IMR-90 (cell line): ENCODE measurements around the gene PLA2G4D. TPM values are rescaled to one million over a fixed set of nuclear protein-coding genes. Genes with fewer than 3 reads are reported as not detected.

ENCODE experiments used
- ATAC-seq: fragments of 200-7000 bp; cut with Tn5 transposase; 2 replicates; pipeline ENCODE4 v1.9.1; 2020; ENCODE audit warnings: low read depth, mild to moderate bottlenecking, moderate library complexity
- BruUV-seq: library from RNA; stranded (reverse); fragments of 400-500 nt; replicated peaks from 2 replicates; lab custom pipeline; 2021; lab: Mats Ljungman, UMichigan
- CTCF ChIA-PET: fragments of 300-600 bp; formaldehyde crosslinking; extraction: SDS; loops from one replicate; lab custom pipeline; 2021; ENCODE audit warnings: antibody characterized with exemption; lab: Yijun Ruan, JAX
- POLR2A ChIA-PET: fragments of 300-600 bp; sonication (Branson Sonifier 250); formaldehyde crosslinking; loops from one replicate; lab custom pipeline; 2022; ENCODE audit warnings: antibody characterized with exemption; ENCODE audit not compliant: unreplicated experiment; lab: Charles Lee
- DNase-seq: peaks from one replicate; pipeline ENCODE4 v3.0.0; 2013
- H2AFZ ChIP-seq: replicated peaks from 2 replicates; pipeline ENCODE3; 2013; ENCODE audit warnings: low read length, mild to moderate bottlenecking; ENCODE audit not compliant: poor library complexity
- H2AK5ac ChIP-seq: 2 replicates; pipeline ENCODE4 v1.6.1; 2013; ENCODE audit warnings: low read depth, low read length, inconsistent platforms
- H2AK9ac ChIP-seq: replicated peaks from 2 replicates; pipeline ENCODE3; 2013; ENCODE audit warnings: mild to moderate bottlenecking, low read depth, low read length, moderate library complexity; ENCODE audit not compliant: poor library complexity
- H2BK120ac ChIP-seq: 2 replicates; pipeline ENCODE4 v1.6.1; 2013; ENCODE audit warnings: low read depth, low read length, inconsistent platforms
- H2BK15ac ChIP-seq: 3 replicates; pipeline ENCODE4 v1.6.1; 2013; ENCODE audit warnings: low read depth, low read length, inconsistent platforms
- H2BK20ac ChIP-seq: 2 replicates; pipeline ENCODE4 v1.6.1; 2013; ENCODE audit warnings: low read depth, mild to moderate bottlenecking, inconsistent platforms, low read length, moderate library complexity
- H2BK5ac ChIP-seq: 2 replicates; pipeline ENCODE4 v1.6.1; 2013; ENCODE audit warnings: mild to moderate bottlenecking, low read depth, low read length, inconsistent platforms; ENCODE audit not compliant: poor library complexity, severe bottlenecking
- H3K14ac ChIP-seq: replicated peaks from 2 replicates; pipeline ENCODE4 v1.6.1; 2013; ENCODE audit warnings: low read depth, low read length, inconsistent platforms
- H3K18ac ChIP-seq: 2 replicates; pipeline ENCODE4 v1.6.1; 2013; ENCODE audit warnings: low read depth, low read length, control low read depth
- H3K23ac ChIP-seq: 2 replicates; pipeline ENCODE4 v1.6.1; 2013; ENCODE audit warnings: low read depth, low read length, inconsistent platforms
- H3K27ac ChIP-seq: 2 replicates; pipeline ENCODE4 v1.5.1; 2013; ENCODE audit warnings: mild to moderate bottlenecking, control low read depth, low read length; ENCODE audit not compliant: insufficient read depth
- H3K27me3 ChIP-seq: 2 replicates; pipeline ENCODE4 v1.6.1; 2013; ENCODE audit warnings: low read length; ENCODE audit not compliant: control insufficient read depth, insufficient read depth
- H3K36me3 ChIP-seq: 2 replicates; pipeline ENCODE4 v1.6.1; 2013; ENCODE audit warnings: low read length, mixed read lengths; ENCODE audit not compliant: control insufficient read depth, insufficient read depth
- H3K4ac ChIP-seq: 2 replicates; pipeline ENCODE4 v1.6.1; 2013; ENCODE audit warnings: low read depth, low read length, inconsistent platforms
- H3K4me1 ChIP-seq: 2 replicates; pipeline ENCODE4 v1.6.1; 2013; ENCODE audit warnings: low read length, mixed read lengths; ENCODE audit not compliant: control insufficient read depth, insufficient read depth
- H3K4me2 ChIP-seq: 2 replicates; pipeline ENCODE4 v1.6.1; 2013; ENCODE audit warnings: low read depth, mild to moderate bottlenecking, control low read depth, low read length, moderate library complexity
- H3K4me3 ChIP-seq: 2 replicates; pipeline ENCODE4 v1.5.1; 2013; ENCODE audit warnings: low read depth, mild to moderate bottlenecking, control low read depth, low read length, moderate library complexity; ENCODE audit not compliant: insufficient read depth
- H3K56ac ChIP-seq: 2 replicates; pipeline ENCODE4 v1.6.1; 2013; ENCODE audit warnings: low read length, inconsistent platforms; ENCODE audit not compliant: insufficient read depth; ENCODE audit errors: extremely low read depth
- H3K79me1 ChIP-seq, 2 experiments: 2 replicates each; pipeline ENCODE4 v1.6.1; 2013; ENCODE audit warnings: low read length in 2 of 2, inconsistent platforms in 1 of 2, low read depth in 1 of 2
- H3K9ac ChIP-seq: 2 replicates; pipeline ENCODE4 v1.6.1; 2013; ENCODE audit warnings: low read depth, low read length, control low read depth
- H3K9me1 ChIP-seq: 2 replicates; pipeline ENCODE4 v1.6.1; 2013; ENCODE audit warnings: low read length, inconsistent platforms; ENCODE audit not compliant: insufficient read depth
- H3K9me3 ChIP-seq: 2 replicates; pipeline ENCODE4 v1.6.1; 2013; ENCODE audit warnings: low read length; ENCODE audit not compliant: control insufficient read depth, insufficient read depth
- H4K20me1 ChIP-seq: 2 replicates; pipeline ENCODE4 v1.6.1; 2013; ENCODE audit warnings: low read length, inconsistent platforms; ENCODE audit not compliant: insufficient read depth
- H4K5ac ChIP-seq: 2 replicates; pipeline ENCODE4 v1.6.1; 2013; ENCODE audit warnings: mild to moderate bottlenecking, low read depth, low read length, control low read depth
- H4K8ac ChIP-seq, 2 experiments: 2 replicates each; pipeline ENCODE4 v1.6.1; 2013; ENCODE audit warnings: low read depth in 2 of 2, low read length in 2 of 2, control low read depth in 1 of 2, inconsistent platforms in 1 of 2
- H4K91ac ChIP-seq: 2 replicates; pipeline ENCODE4 v1.6.1; 2013; ENCODE audit warnings: low read depth, low read length, inconsistent platforms; ENCODE audit not compliant: insufficient read depth
- CEBPB ChIP-seq: IDR thresholded peaks from 2 replicates; pipeline ENCODE4 v1.6.1; 2012; ENCODE audit warnings: low read depth, low read length, improper control_type of control experiment
- ELK1 ChIP-seq: fragments of 150-350 bp; IDR thresholded peaks from 2 replicates; pipeline ENCODE4 v1.6.1; 2016; ENCODE audit warnings: low read depth, mild to moderate bottlenecking, low read length, moderate library complexity, borderline replicate concordance
- WGBS, 2 experiments: methylation state at CpG; one replicate each; pipeline versions ENCODE4 v1.1.5 to v1.1.7; 2013; ENCODE audit warnings: missing lambda C conversion rate in 2 of 2; ENCODE audit not compliant: insufficient read length in 1 of 2; ENCODE audit errors: extremely low coverage in 2 of 2; 5-methylcytosine and 5-hydroxymethylcytosine counted together
- dilution Hi-C: fragments of 300-500 bp; cut with HindIII; formaldehyde crosslinking; loops from one replicate; pipeline ENCODE4 v1.14.3; 2018; ENCODE audit warnings: low sequenced_read_pairs; ENCODE audit not compliant: unreplicated experiment
- in situ Hi-C: fragments of 300-500 bp; cut with MboI; formaldehyde crosslinking; loops from 3 replicates; pipeline ENCODE4 v1.14.3; 2019; ENCODE audit warnings: low sequenced_read_pairs, inconsistent platforms, mixed read lengths
- intact Hi-C: fragments of 100-400 bp; cut with micrococcal nuclease; formaldehyde crosslinking; loops from 2 replicates; pipeline ENCODE4 v1.10.0; 2022
- polyA plus RNA-seq, 3 experiments: library from polyadenylated mRNA; depleted of rRNA; stranded (reverse); fragments of >200 nt; gene quantifications; 2 replicates each; pipeline ENCODE4 v1.2.3, GENCODE V29; 2012; ENCODE audit warnings: low replicate concordance in 1 of 3
- total RNA-seq: library from RNA; depleted of rRNA; stranded (reverse); fragments of >200 nt; gene quantifications from 2 replicates; pipeline ENCODE4 v1.2.3, GENCODE V29; 2012

The PLA2G4D gene
- total and polyA plus RNA-seq, 2 of the 4 experiments (the other 2 are of a cell fraction): not detected

- H2BK15ac ChIP-seq: no peak overlapping the region
- no peaks in the 10 kb centered on the region for H3K36me3 ChIP-seq
- no peak overlapping the region for H2BK5ac ChIP-seq
- no peak overlapping the region for H2BK20ac ChIP-seq
- no peak overlapping the region for H3K4me3 ChIP-seq
- H3K56ac ChIP-seq: no peak overlapping the region
- no peak overlapping the region for H3K4ac ChIP-seq
- no peak overlapping the region for H2AFZ ChIP-seq
- no peak overlapping the region for H3K4me2 ChIP-seq
- peaks cover 33% of the 10 kb centered on the region for H3K27me3 ChIP-seq
- no peak overlapping the region for H3K14ac ChIP-seq
- H2BK120ac ChIP-seq: no peak overlapping the region
- intact Hi-C loops: no loop called here
- BruUV-seq: no TSS peak
- no peak for DNase-seq
- in situ Hi-C loops: no loop called here
- dilution Hi-C loops: no loop called here
- WGBS, 2 experiments: 67% methylated on average over 1 of the region's 9 CpGs; no CpG with 5 or more reads in 1 of the 2 experiments
- no peak overlapping the region for H4K5ac ChIP-seq
- H3K27ac ChIP-seq: no peak overlapping the region
- no peaks in the 10 kb centered on the region for H3K4me1 ChIP-seq
- no peak for ATAC-seq
- no peak overlapping the region for H3K9ac ChIP-seq
- ChIA-PET POLR2A (no interaction called here), CTCF (no interaction called here)
- no peaks in the 10 kb centered on the region for H4K20me1 ChIP-seq
- H3K23ac ChIP-seq: no peak overlapping the region
- no peak overlapping the region for H4K8ac ChIP-seq
- H2AK9ac ChIP-seq: no peak overlapping the region
- no peak overlapping the region for H2AK5ac ChIP-seq
- H3K18ac ChIP-seq: no peak overlapping the region
- no peaks in the 10 kb centered on the region for H3K79me1 ChIP-seq
- H3K9me1 ChIP-seq: no peaks in the 10 kb centered on the region
- TF ChIP-seq CEBPB (no peak), ELK1 (no peak)
- H4K91ac ChIP-seq: no peak overlapping the region
- peaks cover under 1% of the 10 kb centered on the region; the same call in 1 of the 2 replicates for H3K9me3 ChIP-seq
Observed at GRCh38 chr15:42036966-42037365, 57.4 kb downstream of the PLA2G4D start.
